ENCODE measurements around the gene EIF3A.

GRCh38 chr10:119120413-119120867 is 39.8 kb upstream of the EIF3A start:
- TF ChIP-seq POLR2AphosphoS5 (IDR thresholded peaks at IDR 0.05; ENCODE audit: borderline replicate concordance, low read depth, low read length) = no peak
- no peak for TF ChIP-seq EZH2 (IDR thresholded peaks at IDR 0.05)
